Measurements from ENCODE around the gene KRTAP5-6.

- no peak for TF ChIP-seq BHLHE40 (IDR thresholded peaks at IDR 0.05; ENCODE audit: borderline replicate concordance)
- no peak for TF ChIP-seq PKNOX1 (IDR thresholded peaks at IDR 0.05)
- TF ChIP-seq ZNF384 (IDR thresholded peaks at IDR 0.05), result no peak; the same call in 1 of the 2 replicates
- TF ChIP-seq TARDBP (IDR thresholded peaks at IDR 0.05), result no peak
- no peak for TF ChIP-seq FOXM1 (IDR thresholded peaks at IDR 0.05; ENCODE audit: borderline replicate concordance)
- TF ChIP-seq HDGF (IDR thresholded peaks at IDR 0.05; ENCODE audit: borderline replicate concordance), result no peak
Measured at GRCh38 chr11:1652771-1653540, 44.0 kb upstream of the KRTAP5-6 start.
